LNCAP (cell line): ENCODE results near the gene LINGO3.

Source experiments
- TF ChIP-seq, protein P1 (sequence below): fragments of 450-650 bp; IDR thresholded peaks from 2 replicates; pipeline ENCODE4 v1.5.1; 2017; ENCODE audit warnings: mild to moderate bottlenecking

LINGO3 gene

GRCh38 chr19:2274931-2275535 is 32.9 kb downstream of the LINGO3 start:
- TF ChIP-seq, protein P1, sequence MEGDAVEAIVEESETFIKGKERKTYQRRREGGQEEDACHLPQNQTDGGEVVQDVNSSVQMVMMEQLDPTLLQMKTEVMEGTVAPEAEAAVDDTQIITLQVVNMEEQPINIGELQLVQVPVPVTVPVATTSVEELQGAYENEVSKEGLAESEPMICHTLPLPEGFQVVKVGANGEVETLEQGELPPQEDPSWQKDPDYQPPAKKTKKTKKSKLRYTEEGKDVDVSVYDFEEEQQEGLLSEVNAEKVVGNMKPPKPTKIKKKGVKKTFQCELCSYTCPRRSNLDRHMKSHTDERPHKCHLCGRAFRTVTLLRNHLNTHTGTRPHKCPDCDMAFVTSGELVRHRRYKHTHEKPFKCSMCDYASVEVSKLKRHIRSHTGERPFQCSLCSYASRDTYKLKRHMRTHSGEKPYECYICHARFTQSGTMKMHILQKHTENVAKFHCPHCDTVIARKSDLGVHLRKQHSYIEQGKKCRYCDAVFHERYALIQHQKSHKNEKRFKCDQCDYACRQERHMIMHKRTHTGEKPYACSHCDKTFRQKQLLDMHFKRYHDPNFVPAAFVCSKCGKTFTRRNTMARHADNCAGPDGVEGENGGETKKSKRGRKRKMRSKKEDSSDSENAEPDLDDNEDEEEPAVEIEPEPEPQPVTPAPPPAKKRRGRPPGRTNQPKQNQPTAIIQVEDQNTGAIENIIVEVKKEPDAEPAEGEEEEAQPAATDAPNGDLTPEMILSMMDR, result peak; percentile 56

DNA sequence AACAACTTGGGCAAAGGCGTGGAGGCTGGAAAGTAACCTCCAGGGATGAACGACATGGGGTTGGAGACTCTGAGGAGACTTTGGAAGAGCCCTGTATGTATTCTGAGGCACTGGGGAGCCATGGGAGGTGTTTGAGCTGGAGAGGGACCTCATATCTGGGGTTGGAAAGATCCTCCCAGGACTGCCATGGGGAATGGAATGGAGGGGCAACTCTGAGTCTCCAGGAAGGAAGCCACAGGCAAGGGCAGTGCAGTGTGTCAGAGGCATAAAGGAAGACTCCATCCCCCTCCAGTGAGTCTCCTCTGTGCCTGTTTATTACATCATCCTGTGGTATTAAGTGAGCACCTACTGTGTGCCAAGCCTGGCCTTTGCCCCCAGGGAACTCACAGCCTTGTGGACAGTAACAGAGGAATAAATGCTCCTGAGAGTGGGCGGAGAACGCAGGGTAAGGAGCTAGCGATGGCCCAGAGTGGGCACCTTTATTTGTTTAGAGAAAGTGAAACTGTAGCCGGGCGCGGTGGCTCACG is 33.7 kb downstream of the LINGO3 start:
- TF ChIP-seq, protein P1, result no peak

- TF ChIP-seq, protein P1, result peak; percentile 97
These were observed 34.4 kb downstream of the LINGO3 start for GRCh38 chr19:2273356-2274184.

DNA sequence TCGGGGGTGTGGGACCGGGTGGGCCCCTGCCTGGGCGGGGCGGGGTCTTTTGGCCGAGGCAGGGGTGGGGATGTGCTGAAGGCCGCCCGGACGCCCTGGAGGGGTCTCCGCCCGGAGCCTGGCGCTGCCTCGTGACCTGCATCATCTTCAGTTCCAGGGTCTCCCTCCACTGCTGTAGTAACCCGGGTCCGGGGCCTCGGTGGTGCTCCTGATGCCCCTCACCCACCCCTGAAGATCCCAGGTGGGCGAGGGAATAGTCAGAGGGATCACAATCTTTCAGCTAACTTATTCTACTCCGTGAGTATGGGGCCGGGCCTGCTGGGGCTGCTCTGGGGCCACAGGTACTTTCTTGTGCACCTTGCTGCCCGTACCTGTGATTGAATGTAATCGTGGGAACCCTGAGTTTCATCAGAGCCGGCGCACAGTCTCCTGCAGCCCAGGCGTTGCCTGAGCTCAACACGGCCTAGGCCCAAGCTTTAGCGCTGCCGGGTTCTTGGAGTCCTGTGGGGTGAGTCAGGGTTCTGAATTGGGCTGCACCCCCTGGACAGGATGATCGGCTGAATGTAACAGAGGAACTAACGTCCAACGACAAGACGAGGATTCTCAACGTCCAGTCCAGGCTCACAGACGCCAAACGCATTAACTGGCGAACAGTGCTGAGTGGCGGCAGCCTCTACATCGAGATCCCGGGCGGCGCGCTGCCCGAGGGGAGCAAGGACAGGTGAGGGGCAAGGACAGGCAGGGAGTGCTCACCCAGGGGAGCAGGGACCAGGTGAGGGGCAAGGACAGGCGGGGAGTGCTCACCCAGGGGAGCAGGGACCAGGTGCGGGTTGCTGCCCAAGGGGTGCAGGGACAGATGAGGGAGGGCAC is 36.5 kb downstream of the LINGO3 start:
- TF ChIP-seq, protein P1, result no peak

- TF ChIP-seq, protein P1, result no peak
These were observed 37.3 kb downstream of the LINGO3 start for GRCh38 chr19:2270423-2271233.

DNA sequence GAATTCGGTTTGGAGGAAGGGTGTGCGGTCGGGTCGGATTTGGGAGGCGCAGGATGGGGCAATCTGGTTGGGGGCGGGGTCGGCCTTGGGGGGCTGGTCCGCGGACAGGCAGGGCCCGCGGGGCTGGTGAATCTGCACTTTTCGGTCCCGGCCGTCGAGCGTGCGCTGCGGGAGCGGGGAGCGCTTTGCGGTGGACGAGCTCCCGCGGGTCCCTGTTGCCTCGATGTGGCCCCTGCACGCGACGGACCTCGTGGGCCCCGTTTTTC is 37.9 kb downstream of the LINGO3 start:
- TF ChIP-seq, protein P1, result no peak
